ENCODE measurements around the gene TMEM94.

Gene TMEM94

GRCh38 chr17:75463603-75464002, 7.2 kb downstream of the TMEM94 start:
- Histone ChIP-seq H3K4me3 (ENCODE audit: low read depth, low read length) (no peak overlapping the region), H3K27ac (no peak overlapping the region), H3K9me3 (ENCODE audit: severe bottlenecking) (peaks cover 3% of the 10 kb centered on the region), H3K36me3 (peaks cover 4% of the 10 kb centered on the region), H3K27me3 (ENCODE audit: insufficient read depth, low read depth, severe bottlenecking) (no peaks in the 10 kb centered on the region)
- DNase-seq: no peak
- no peak for TF ChIP-seq CTCF (IDR thresholded peaks at IDR 0.05; ENCODE audit: low read depth, low read length)

GRCh38 chr17:75465039-75465438, 8.6 kb downstream of the TMEM94 start:
- H3K36me3 ChIP-seq: peaks cover 4% of the 10 kb centered on the region
- no peak overlapping the region for H3K4me3 ChIP-seq (ENCODE audit: low read depth, low read length)
- no peak for DNase-seq

GRCh38 chr17:75468291-75468754, 11.9 kb downstream of the TMEM94 start:
- Histone ChIP-seq H3K27ac (no peak overlapping the region), H3K36me3 (peaks cover 22% of the 10 kb centered on the region), H3K9me3 (ENCODE audit: severe bottlenecking) (peaks cover 3% of the 10 kb centered on the region), H3K4me3 (ENCODE audit: low read depth, low read length) (no peak overlapping the region), H3K27me3 (ENCODE audit: insufficient read depth, low read depth, severe bottlenecking) (no peaks in the 10 kb centered on the region)
- TF ChIP-seq CTCF (IDR thresholded peaks at IDR 0.05; ENCODE audit: low read depth, low read length): no peak
- DNase-seq: no peak

More at GRCh38 chr17:75465039-75465438, 8.6 kb downstream of the TMEM94 start:
- no peaks in the 10 kb centered on the region for H3K27me3 ChIP-seq (ENCODE audit: insufficient read depth, low read depth, severe bottlenecking)
- TF ChIP-seq CTCF (IDR thresholded peaks at IDR 0.05; ENCODE audit: low read depth, low read length): no peak
- H3K9me3 ChIP-seq (ENCODE audit: severe bottlenecking): peaks cover 3% of the 10 kb centered on the region
- H3K27ac ChIP-seq: no peak overlapping the region

GRCh38 chr17:75468779-75469373, 12.4 kb downstream of the TMEM94 start:
- Histone ChIP-seq H3K9me3 (ENCODE audit: severe bottlenecking) (peaks cover 3% of the 10 kb centered on the region), H3K4me3 (ENCODE audit: low read depth, low read length) (no peak overlapping the region), H3K36me3 (peaks cover 28% of the 10 kb centered on the region), H3K27ac (no peak overlapping the region), H3K27me3 (ENCODE audit: insufficient read depth, low read depth, severe bottlenecking) (no peaks in the 10 kb centered on the region)
- DNase-seq: no peak
- TF ChIP-seq CTCF (IDR thresholded peaks at IDR 0.05; ENCODE audit: low read depth, low read length): no peak

GRCh38 chr17:75471207-75471606, 14.8 kb downstream of the TMEM94 start:
- H3K9me3 ChIP-seq (ENCODE audit: severe bottlenecking): peaks cover 3% of the 10 kb centered on the region
- no peak for TF ChIP-seq CTCF (IDR thresholded peaks at IDR 0.05; ENCODE audit: low read depth, low read length)
- H3K36me3 ChIP-seq: peaks cover 29% of the 10 kb centered on the region
- no peak overlapping the region for H3K27ac ChIP-seq
- no peak for DNase-seq
- H3K4me3 ChIP-seq (ENCODE audit: low read depth, low read length): no peak overlapping the region
- H3K27me3 ChIP-seq (ENCODE audit: insufficient read depth, low read depth, severe bottlenecking): no peaks in the 10 kb centered on the region

- Histone ChIP-seq H3K9me3 (ENCODE audit: severe bottlenecking) (no peaks in the 10 kb centered on the region), H3K27me3 (ENCODE audit: insufficient read depth, low read depth, severe bottlenecking) (no peaks in the 10 kb centered on the region), H3K36me3 (peaks cover 31% of the 10 kb centered on the region), H3K27ac (no peak overlapping the region), H3K4me3 (ENCODE audit: low read depth, low read length) (no peak overlapping the region)
- no peak for DNase-seq
- no peak for TF ChIP-seq CTCF (IDR thresholded peaks at IDR 0.05; ENCODE audit: low read depth, low read length)
Observed at GRCh38 chr17:75472119-75472518, 15.7 kb downstream of the TMEM94 start.

Measured in WERI-Rb-1 (cell line).